Activated CD8-positive, alpha-beta memory T cell treated with anti-CD3 and anti-CD28 coated beads for 48 hours (primary cell): ENCODE measurements around the gene CRABP1.

ENCODE experiments used
- DNase-seq, 3 experiments: peaks; one replicate each; pipeline ENCODE4 v3.0.0-alpha.2; 2020; ENCODE audit warnings: low read depth in 2 of 3, low spot score in 2 of 3

The CRABP1 gene

DNA sequence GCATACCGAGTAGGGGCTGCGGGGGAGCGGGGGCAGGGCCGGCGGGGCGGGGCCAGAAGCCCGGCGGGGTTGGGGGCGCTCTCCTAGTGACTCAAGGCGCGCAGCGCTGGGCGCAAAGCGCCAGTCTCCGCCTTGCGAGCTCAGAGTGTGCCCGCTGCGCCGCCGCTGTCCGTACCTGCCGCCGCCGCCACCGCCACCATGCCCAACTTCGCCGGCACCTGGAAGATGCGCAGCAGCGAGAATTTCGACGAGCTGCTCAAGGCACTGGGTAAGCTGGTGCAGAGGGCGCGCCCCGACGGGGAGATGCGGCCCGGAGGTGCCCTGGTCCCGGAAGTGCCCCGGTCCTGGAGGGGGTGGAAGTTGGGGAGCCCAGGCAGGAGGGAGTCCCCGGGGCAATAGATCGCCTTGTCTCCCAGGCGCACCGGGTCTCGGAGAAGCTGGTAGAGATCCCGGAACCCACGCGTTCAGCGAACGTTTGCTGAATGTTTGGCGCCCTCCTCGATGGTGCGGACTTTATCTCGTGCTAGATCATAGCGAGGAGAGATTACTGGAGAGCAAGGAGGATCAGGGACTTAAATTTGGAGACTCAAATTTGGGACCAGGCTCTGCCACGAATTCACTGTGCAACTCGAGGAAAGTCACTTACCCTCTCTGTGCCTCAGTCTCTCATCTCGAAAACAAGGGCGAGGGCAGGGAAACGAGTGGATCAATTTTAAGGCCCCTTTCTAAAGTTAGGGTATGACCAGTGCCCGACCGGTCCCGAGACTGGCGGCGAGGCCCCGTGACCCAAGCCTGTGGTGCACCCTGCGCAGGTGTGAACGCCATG, at the start of gene CRABP1:
Gene CRABP1 (plus strand): TSS at position 123 of the 826 bp plus-strand sequence. CDS start 76 bp downstream, at position 199.
- no peak for DNase-seq

DNA sequence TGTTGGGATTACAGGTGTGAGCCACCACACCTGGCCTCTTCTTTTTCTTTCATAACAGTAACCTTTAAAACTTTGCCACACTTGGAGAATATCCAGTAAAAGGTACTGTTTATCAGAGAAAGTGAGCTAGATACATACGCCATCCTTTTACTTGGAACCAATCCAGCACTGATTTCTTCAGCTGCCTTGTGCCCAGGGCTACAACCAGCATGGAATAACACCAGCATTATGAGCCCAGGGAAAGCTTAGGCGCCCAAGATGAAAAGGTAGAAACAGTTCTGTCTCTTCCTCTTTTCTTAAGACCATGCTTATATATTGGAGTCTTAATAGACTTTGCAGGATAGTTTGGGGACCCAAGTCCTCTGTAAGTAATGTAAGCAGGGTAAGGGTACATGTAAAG, 49.1 kb upstream of the CRABP1 start:
- DNase-seq = no peak

GRCh38 chr15:78291698-78292097, 48.5 kb upstream of the CRABP1 start:
- DNase-seq = no peak

DNA sequence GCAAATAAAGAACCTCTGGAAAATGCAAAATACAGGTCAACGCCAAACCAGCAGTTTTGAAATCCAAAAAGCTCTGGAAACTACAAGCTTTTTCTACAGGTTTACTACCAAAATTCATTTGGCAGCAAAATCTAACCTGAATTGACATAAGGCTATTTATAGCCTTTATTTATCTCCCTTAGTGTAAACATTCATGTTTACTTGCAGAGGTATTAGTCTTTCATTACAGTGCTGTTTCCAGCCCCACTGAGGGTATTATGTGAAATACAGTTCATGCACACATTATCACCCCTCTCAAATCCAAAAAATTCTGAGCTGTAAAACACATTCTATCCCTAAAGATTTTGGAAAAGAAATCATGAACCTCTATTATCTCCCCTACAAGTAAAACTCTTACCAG, 47.9 kb upstream of the CRABP1 start:
- DNase-seq = no peak

- peak; percentile 72 to 82 (median 78) for DNase-seq
These were observed 40.8 kb upstream of the CRABP1 start, which contains the start of gene SKIC8 for GRCh38 chr15:78299101-78299930. Gene SKIC8 (minus strand): TSS chr15:78299609. CDS start chr15:78295686, 3,923 bp downstream.

DNA sequence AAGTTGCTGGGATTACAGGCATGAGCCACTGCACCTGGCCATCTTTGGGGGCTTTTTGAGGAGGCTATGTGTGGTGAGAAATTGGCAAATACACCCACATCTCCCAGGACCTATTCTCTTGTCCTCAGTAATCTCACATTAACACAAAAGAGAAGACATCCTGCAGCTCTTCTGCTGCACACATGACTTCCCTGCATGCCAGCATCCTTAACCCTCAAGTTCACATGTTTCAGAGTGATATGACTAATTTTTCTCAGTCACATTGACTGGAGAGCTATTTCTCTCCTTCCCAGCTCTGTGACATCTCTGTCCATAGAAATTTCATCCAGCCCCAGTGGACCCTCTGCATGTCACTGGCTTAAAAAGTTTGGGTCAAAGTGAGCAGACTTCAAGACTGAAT, 38.8 kb upstream of the CRABP1 start:
- no peak for DNase-seq

- DNase-seq = no peak
These were observed 38.3 kb upstream of the CRABP1 start for GRCh38 chr15:78301828-78302227.

- DNase-seq = no peak
These were observed 37.4 kb upstream of the CRABP1 start for GRCh38 chr15:78302579-78303312.

- DNase-seq = no peak
These were observed 35.7 kb upstream of the CRABP1 start for GRCh38 chr15:78304216-78305066.

DNA sequence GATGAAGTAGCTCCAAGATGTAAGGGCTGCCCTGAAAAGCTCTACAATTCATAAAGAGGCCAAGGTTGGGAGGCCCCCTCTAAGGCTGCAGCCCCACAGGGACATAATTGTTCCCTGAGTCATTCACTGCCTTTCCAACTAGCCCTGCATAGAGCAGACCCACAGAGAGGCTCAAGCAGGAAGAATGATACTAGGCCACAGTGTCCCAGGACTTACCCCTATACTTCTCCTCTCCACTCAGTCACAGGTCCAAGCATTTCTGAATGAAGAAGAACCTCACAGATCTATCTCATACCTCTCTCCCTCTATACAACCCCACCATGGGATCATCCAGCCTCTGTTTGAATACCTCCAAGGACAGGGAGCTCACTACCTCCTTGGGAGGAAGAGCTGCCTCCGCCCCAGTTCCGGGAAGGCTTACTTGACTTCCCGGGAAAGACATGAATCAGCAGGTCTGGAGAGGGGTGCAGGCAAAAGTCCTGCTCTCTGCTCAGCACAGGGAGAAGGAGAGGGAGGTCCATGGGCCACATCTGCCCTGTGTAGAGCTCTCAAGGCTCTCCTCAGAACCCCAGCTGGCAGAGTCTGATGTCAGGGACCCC, 33.9 kb upstream of the CRABP1 start:
- DNase-seq = no peak

GRCh38 chr15:78307976-78308375, 32.2 kb upstream of the CRABP1 start:
- no peak for DNase-seq

DNA sequence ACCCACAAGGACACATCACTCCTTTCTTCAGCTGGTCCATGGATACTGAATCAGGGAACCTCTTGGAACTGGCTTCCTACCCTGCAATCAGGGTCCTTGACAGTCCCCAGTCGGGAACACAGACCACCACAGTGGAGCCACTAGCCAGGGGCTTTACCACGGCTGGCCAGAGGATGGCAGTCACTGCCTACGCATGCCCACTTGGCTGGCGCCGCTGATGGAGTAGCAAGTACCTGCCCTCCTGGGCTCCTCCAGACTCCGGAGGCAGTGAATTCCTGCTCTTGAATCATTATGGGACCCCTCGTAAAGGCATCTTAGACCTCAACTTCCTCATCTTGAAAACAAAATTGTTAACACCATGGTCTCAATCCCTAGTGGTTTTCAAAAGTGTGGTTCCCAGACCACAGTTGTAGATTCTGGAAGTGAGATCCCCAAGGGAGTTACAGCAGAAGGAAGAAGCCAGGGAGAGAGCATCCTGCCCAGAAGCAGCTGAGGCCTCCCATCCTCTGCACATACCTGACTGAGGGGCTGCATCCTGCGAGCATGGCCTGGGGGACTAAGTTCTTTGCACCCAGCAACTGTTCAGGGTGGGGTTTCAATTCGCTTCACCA, 31.6 kb upstream of the CRABP1 start:
- DNase-seq = peak; percentile 25 to 42 (median 30)

GRCh38 chr15:78311292-78311691, 28.9 kb upstream of the CRABP1 start:
- DNase-seq = no peak

- DNase-seq = no peak
These were observed 27.6 kb upstream of the CRABP1 start for GRCh38 chr15:78312536-78312935.

DNA sequence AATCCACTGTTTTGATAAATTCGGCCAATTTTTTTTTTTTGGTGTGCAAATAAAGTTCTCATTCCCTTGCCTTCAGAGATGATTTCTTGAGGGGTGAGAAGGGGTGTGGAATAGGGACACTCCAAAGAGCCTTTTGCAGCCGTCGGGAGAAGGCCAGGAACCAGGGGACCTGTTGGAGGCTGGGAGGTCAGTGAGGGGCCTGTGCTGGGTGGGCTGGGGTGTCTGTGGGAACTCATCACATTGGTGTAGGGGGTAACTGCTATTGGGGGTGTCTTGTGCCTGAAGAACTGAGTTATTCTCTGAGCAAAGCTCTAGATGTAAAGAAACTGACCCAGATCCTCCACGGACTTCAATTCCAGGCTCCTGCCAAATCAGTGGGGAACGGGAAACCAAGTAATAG, 27.2 kb upstream of the CRABP1 start:
- no peak for DNase-seq

DNA sequence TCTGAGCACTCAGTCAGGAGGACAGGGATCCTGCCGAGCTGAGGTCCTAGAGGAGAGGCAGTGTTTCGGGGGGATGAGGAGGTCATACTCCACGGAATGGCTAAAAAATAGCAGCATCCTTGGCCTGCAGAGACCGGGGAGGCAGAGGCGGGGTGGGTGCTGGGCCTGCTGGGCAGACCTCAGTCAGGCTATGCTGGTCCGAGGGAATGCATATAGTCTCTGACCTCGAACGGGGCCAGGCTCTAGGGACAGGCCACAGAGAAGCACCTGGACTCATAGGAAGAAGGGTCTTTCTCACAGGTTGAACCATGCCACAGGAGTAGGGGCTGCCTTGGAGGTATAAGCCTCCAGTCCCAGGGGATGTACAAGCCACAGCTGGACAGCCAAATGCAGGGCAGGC, 26.8 kb upstream of the CRABP1 start:
- DNase-seq = no peak

DNA sequence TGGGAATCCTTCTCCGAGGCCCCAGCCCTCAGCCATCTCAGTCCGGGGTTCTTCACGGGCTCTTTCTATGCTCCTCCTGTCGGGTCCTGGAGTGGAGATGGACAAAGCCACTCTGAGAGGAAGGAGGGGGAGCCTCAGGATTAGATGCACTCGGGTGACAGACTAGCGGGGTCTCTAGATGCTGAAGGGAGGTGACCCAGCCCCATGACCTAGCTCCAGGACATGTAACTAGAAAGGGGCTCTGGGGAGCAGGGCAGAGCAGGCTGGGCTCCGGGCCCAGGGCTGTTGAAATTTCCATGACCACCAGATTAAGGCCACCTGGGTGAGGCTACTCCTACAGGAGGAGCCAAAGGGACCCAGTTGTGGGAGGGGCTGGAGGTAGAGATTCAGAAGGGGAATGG, 26.0 kb upstream of the CRABP1 start:
- no peak for DNase-seq

DNA sequence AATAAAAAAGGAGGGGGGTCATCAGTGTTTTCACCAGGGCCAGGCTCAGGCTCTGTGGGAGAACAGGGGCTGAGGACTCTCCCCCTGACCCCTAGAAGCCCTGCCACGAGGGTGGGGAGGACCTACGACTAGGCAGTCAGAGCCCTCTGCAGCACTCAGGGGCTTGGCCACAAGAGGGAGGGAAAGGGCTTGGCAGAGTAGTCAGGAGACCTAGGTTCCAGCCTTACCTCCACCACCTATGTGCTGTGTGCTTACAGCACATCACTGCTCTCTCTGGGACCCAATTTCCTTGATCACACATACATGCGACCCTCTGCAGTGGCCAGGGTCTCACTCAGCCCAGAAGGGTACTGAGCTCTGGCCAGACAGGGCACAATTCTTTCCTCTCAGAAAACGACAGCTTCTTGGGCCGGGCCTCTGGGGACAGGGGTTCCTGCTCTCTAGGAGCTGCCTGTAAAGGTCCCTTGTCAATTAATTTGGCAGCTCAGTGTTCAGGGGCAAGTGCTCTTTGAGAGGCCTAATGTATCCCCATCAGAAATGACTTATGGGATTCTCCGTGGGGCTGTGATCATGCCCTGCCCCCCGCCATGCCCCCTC, 24.4 kb upstream of the CRABP1 start:
- no peak for DNase-seq
